Caco-2 (cell line): ENCODE results near the gene CDC42EP5. TPM values are rescaled to one million over a fixed set of nuclear protein-coding genes. Genes with fewer than 3 reads are reported as not detected.

ENCODE experiments used
- BruUV-seq: library from RNA; stranded (reverse); fragments of 400-500 nt; replicated peaks from 2 replicates; lab custom pipeline; 2021; lab: Mats Ljungman, UMichigan
- CTCF ChIA-PET: fragments of 300-600 bp; sonication (Branson Sonifier 250); formaldehyde crosslinking; loops from one replicate; lab custom pipeline; 2022; ENCODE audit warnings: antibody characterized with exemption; lab: Charles Lee
- POLR2A ChIA-PET: fragments of 300-600 bp; sonication (Branson Sonifier 250); formaldehyde crosslinking; loops from one replicate; lab custom pipeline; 2022; ENCODE audit warnings: antibody characterized with exemption; lab: Charles Lee
- DNase-seq, 2 experiments: peaks; one replicate each; pipeline versions ENCODE4 v3.0.0 to v3.0.0-alpha.2; 2020 to 2022
- H3K27me3 ChIP-seq: replicated peaks from 2 replicates; pipeline ENCODE4 v1.6.0; 2011; ENCODE audit warnings: low read length; ENCODE audit not compliant: control insufficient read depth, insufficient read depth
- H3K36me3 ChIP-seq: 2 replicates; pipeline ENCODE4 v1.5.1; 2011; ENCODE audit warnings: low read length; ENCODE audit not compliant: control insufficient read depth, insufficient read depth
- H3K4me1 ChIP-seq: fragments of 250-450 bp; sonication (Bioruptor Pico); 2 replicates; pipeline ENCODE4 v1.5.1; 2020; ENCODE audit warnings: mild to moderate bottlenecking
- H3K4me3 ChIP-seq: 2 replicates; pipeline ENCODE4 v1.5.1; 2011; ENCODE audit warnings: low read depth, mild to moderate bottlenecking, control low read depth, low read length
- H3K9me3 ChIP-seq: fragments of 250-450 bp; sonication (Bioruptor Pico); 2 replicates; pipeline ENCODE4 v1.5.1; 2020; ENCODE audit warnings: mild to moderate bottlenecking, moderate library complexity
- H3K27ac Mint-ChIP-seq: one replicate; pipeline ENCODE4 v1.8.0; 2022; ENCODE audit warnings: mixed read lengths; ENCODE audit not compliant: unreplicated experiment
- H3K27me3 Mint-ChIP-seq: one replicate; pipeline ENCODE4 v1.8.0; 2022; ENCODE audit warnings: mixed read lengths; ENCODE audit not compliant: insufficient read depth, unreplicated experiment
- H3K36me3 Mint-ChIP-seq: one replicate; pipeline ENCODE4 v1.8.0; 2022; ENCODE audit warnings: mild to moderate bottlenecking, mixed read lengths; ENCODE audit not compliant: insufficient read depth, unreplicated experiment
- H3K4me1 Mint-ChIP-seq: one replicate; pipeline ENCODE4 v1.8.0; 2022; ENCODE audit warnings: low read depth, mixed read lengths; ENCODE audit not compliant: unreplicated experiment
- H3K4me3 Mint-ChIP-seq: one replicate; pipeline ENCODE4 v1.8.0; 2022; ENCODE audit warnings: mild to moderate bottlenecking, moderate library complexity, mixed read lengths; ENCODE audit not compliant: unreplicated experiment
- H3K9me3 Mint-ChIP-seq: one replicate; pipeline ENCODE4 v1.8.0; 2022; ENCODE audit warnings: mixed read lengths; ENCODE audit not compliant: unreplicated experiment
- intact Hi-C: fragments of 100-400 bp; cut with micrococcal nuclease; formaldehyde crosslinking; loops from one replicate; pipeline ENCODE4 v1.10.0; 2022; ENCODE audit not compliant: unreplicated experiment
- total RNA-seq: library from RNA; stranded (reverse); gene quantifications from 2 replicates; pipeline ENCODE4 v1.2.3, GENCODE V29; 2022
- TF ChIP-seq, protein P1 (sequence below), 2 experiments: fragments of 200-600 bp in 1 of 2; IDR thresholded peaks; 1 replicate in 1 of 2; 2 replicates in 1 of 2; pipeline versions ENCODE4 v1.5.1 to v1.8.0; 2011 to 2022; ENCODE audit warnings: antibody characterized with exemption in 1 of 2, control low read depth in 1 of 2, inconsistent platforms in 1 of 2, low read depth in 1 of 2, low read length in 1 of 2, mild to moderate bottlenecking in 1 of 2, moderate library complexity in 1 of 2; ENCODE audit not compliant: insufficient read depth in 1 of 2, severe bottlenecking in 1 of 2, unreplicated experiment in 1 of 2

Gene CDC42EP5
- total RNA-seq, 1 experiment from 2014 or later = 8.6 TPM

DNA sequence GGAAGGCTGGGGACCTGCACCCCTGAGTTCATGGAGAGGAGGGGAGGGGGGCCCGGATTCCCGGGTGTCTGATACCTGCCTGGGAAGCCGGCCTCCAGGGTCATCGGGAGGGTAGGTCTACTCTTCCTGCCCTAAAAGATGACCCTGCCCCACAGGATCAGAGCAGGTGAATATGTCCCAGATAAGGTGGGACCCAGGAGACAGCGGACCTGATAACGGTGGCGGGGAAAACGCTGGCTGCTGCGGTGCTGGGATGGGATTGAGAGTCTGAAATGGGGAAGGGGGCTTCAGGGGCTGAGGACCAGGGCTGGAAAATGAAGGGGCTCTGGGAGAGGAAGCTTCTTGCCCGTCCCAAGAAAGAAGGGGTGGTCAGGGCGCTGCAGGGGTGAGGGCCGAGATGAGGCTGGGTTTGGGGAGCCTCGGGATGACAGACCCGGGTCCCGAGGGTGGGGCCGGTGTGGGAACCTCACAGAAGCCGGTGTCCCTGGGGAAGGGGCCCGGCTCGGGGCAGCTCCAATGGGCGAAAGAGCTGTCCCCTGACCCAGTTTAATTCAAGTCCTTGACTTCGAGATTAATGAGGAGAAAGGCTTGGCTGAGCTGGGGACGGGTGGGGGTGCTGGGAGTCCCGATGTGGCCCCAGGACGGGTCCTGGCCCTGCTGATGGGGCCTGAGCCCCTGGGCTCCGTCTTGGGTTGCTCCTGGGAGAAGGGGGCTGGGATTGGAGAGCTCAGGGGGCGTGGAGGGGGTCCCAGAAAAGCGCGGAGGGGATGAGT lies 57.0 kb downstream of the CDC42EP5 start:
- CTCF ChIA-PET = no interaction called here
- POLR2A ChIA-PET = no interaction called here
- peaks cover 7% of the 10 kb centered on the region for H3K4me1 Mint-ChIP-seq
- Histone ChIP-seq H3K36me3 (no peaks in the 10 kb centered on the region), H3K27me3 (no peaks in the 10 kb centered on the region), H3K4me1 (peaks cover 12% of the 10 kb centered on the region), H3K9me3 (no peaks in the 10 kb centered on the region), H3K4me3 (no peak overlapping the region)
- no peak overlapping the region for H3K4me3 Mint-ChIP-seq
- TF ChIP-seq, protein P1, sequence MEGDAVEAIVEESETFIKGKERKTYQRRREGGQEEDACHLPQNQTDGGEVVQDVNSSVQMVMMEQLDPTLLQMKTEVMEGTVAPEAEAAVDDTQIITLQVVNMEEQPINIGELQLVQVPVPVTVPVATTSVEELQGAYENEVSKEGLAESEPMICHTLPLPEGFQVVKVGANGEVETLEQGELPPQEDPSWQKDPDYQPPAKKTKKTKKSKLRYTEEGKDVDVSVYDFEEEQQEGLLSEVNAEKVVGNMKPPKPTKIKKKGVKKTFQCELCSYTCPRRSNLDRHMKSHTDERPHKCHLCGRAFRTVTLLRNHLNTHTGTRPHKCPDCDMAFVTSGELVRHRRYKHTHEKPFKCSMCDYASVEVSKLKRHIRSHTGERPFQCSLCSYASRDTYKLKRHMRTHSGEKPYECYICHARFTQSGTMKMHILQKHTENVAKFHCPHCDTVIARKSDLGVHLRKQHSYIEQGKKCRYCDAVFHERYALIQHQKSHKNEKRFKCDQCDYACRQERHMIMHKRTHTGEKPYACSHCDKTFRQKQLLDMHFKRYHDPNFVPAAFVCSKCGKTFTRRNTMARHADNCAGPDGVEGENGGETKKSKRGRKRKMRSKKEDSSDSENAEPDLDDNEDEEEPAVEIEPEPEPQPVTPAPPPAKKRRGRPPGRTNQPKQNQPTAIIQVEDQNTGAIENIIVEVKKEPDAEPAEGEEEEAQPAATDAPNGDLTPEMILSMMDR (IDR thresholded peaks at IDR 0.05; ENCODE audit: insufficient read depth in 1 of 2, low read depth in 1 of 2, low read length in 1 of 2, severe bottlenecking in 1 of 2, unreplicated experiment in 1 of 2) = no peak
- intact Hi-C loops = no loop called here
- no peak for DNase-seq
- H3K27me3 Mint-ChIP-seq = peaks cover under 1% of the 10 kb centered on the region
- no peak overlapping the region for H3K27ac Mint-ChIP-seq
- no TSS peak for BruUV-seq
- H3K9me3 Mint-ChIP-seq = peaks cover 37% of the 10 kb centered on the region
- H3K36me3 Mint-ChIP-seq = no peaks in the 10 kb centered on the region

DNA sequence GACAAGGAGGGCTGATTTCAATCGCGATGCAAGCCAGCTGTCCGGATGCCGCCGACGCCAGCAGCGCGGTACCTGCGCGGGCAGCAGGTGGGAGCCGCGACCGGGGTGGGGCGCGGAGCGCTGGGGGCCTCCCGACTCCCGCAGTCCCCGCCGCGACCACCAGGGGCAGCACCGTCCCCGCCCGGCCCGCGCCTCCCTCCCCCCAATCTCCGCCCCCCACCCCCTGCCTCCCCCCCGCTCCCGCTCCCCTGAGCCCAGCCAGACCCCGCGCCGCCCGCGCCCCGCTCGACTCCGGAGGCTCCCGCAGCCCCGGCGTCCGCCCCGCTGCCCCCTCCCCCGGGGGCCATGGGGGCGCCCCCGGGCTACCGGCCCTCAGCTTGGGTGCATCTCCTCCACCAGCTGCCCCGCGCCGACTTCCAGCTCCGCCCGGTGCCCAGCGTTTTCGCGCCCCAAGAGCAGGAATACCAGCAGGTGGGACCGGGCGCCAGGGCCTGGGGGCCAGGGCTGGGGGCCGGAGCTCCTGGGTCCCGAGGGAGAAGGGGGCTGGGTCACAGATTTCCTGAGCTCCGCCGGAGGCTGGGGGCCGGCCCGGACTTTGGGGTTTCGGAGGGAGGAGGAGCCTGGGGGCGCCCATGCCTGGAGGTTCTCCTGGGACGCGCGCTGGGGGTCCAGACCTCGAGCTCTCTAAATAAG lies 57.7 kb downstream of the CDC42EP5 start, which contains the start of gene TTYH1:
Gene TTYH1, plus strand, starts transcription at position 257 of the 693 bp plus-strand sequence. Its CDS starts 89 bp downstream, at position 346.
- no peak within 1 kb of the TSS for H3K27ac Mint-ChIP-seq
- peaks cover 44% of the 10 kb centered on the region for H3K9me3 Mint-ChIP-seq
- TF ChIP-seq, protein P1 (IDR thresholded peaks at IDR 0.05; ENCODE audit: insufficient read depth in 1 of 2, low read depth in 1 of 2, low read length in 1 of 2, severe bottlenecking in 1 of 2, unreplicated experiment in 1 of 2) = peak in 1 of 2 experiments; percentile 23
- BruUV-seq = no TSS peak
- H3K4me1 ChIP-seq = peaks cover 7% of the 10 kb centered on the region
- no peaks in the 10 kb centered on the region for H3K27me3 ChIP-seq
- CTCF ChIA-PET = no interaction called here
- POLR2A ChIA-PET = no interaction called here
- DNase-seq = no peak
- H3K36me3 ChIP-seq = no peaks in the 10 kb centered on the region
- no peak within 1 kb of the TSS for H3K4me3 ChIP-seq
- intact Hi-C loops = no loop called here
- H3K4me1 Mint-ChIP-seq = peaks cover 7% of the 10 kb centered on the region
- peaks cover 4% of the 10 kb centered on the region for H3K27me3 Mint-ChIP-seq
- H3K9me3 ChIP-seq = no peaks in the 10 kb centered on the region
- H3K36me3 Mint-ChIP-seq = no peaks in the 10 kb centered on the region
- no peak within 1 kb of the TSS for H3K4me3 Mint-ChIP-seq

Other genes starting within 250 kb of the CDC42EP5 start
- gene LILRA6, start 230.5 kb downstream of the CDC42EP5 start, total RNA-seq = not detected in 2 replicates
- not detected in 2 replicates for gene LILRB5, start 216.0 kb downstream of the CDC42EP5 start, total RNA-seq
- gene LILRB2, start 192.2 kb downstream of the CDC42EP5 start, total RNA-seq = not detected in 2 replicates
- gene LILRA5, start 160.1 kb downstream of the CDC42EP5 start, total RNA-seq = not detected in 2 replicates
- gene LILRA4, start 134.1 kb downstream of the CDC42EP5 start, total RNA-seq = not detected in 2 replicates
- gene LAIR1, start 108.4 kb downstream of the CDC42EP5 start, total RNA-seq = not detected in 2 replicates
- not detected in 2 replicates for gene TTYH1, start 57.8 kb downstream of the CDC42EP5 start, total RNA-seq
- 143 and 148 TPM in 2 replicates for gene LENG8, start 24.1 kb downstream of the CDC42EP5 start, total RNA-seq
- gene LENG9, start 9.5 kb downstream of the CDC42EP5 start, total RNA-seq = 6.7 and 6.9 TPM in 2 replicates
- not detected in 2 replicates for gene LAIR2, start 29.5 kb upstream of the CDC42EP5 start, total RNA-seq
- not detected in 2 replicates for gene LILRA2, start 100.5 kb upstream of the CDC42EP5 start, total RNA-seq
- not detected in 2 replicates for gene LILRA1, start 120.3 kb upstream of the CDC42EP5 start, total RNA-seq
- not detected in 2 replicates for gene LILRB1, start 157.2 kb upstream of the CDC42EP5 start, total RNA-seq
- not detected in 2 replicates for gene LILRB4, start 189.7 kb upstream of the CDC42EP5 start, total RNA-seq